Adrenal gland (tissue), 5 donors: ENCODE measurements around the gene ID2.

Source experiments
- POLR2A ChIP-seq, 2 donors: fragments of 450-650 bp; IDR thresholded peaks; one replicate each; pipeline ENCODE4 v1.6.1; 2017; ENCODE audit warnings: antibody characterized with exemption in 2 of 2, mild to moderate bottlenecking in 2 of 2, moderate library complexity in 1 of 2
- TF ChIP-seq, protein P1 (sequence below), 6 experiments: fragments of 450-650 bp in 4 of 6; fragments of 200-600 bp in 2 of 6; sonication (generic) in 1 of 6; IDR thresholded peaks; 1 replicate in 5 of 6; 2 replicates in 1 of 6; pipeline versions ENCODE4 v1.5.1 to v1.8.0; 2016 to 2021; ENCODE audit warnings: antibody characterized with exemption in 6 of 6, mild to moderate bottlenecking in 2 of 6, moderate library complexity in 1 of 6
- donor health status: DM: no; HTN: no; CAD: no.

DNA sequence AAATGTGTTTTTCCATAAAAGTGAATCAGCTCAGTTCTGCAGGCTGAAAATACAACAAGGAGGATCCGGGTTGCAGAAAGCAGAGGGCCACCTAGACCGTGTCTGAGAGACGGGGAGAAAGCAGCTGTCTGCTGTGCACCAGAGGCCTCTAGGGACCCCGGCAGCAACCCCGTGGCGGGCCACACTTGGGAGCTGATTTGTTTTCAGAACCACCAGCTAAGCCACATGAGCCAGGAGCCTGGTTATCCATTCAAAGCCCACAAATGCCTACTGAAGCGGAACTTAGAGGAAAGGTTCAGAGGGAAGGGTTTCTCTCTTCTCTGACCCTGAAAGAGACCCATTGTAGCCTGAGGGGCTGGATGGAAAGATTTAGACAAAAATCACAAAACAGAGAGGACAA lies 28.4 kb upstream of the ID2 start:
- TF ChIP-seq, protein P1, sequence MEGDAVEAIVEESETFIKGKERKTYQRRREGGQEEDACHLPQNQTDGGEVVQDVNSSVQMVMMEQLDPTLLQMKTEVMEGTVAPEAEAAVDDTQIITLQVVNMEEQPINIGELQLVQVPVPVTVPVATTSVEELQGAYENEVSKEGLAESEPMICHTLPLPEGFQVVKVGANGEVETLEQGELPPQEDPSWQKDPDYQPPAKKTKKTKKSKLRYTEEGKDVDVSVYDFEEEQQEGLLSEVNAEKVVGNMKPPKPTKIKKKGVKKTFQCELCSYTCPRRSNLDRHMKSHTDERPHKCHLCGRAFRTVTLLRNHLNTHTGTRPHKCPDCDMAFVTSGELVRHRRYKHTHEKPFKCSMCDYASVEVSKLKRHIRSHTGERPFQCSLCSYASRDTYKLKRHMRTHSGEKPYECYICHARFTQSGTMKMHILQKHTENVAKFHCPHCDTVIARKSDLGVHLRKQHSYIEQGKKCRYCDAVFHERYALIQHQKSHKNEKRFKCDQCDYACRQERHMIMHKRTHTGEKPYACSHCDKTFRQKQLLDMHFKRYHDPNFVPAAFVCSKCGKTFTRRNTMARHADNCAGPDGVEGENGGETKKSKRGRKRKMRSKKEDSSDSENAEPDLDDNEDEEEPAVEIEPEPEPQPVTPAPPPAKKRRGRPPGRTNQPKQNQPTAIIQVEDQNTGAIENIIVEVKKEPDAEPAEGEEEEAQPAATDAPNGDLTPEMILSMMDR (IDR thresholded peaks at IDR 0.05) = no peak
- TF ChIP-seq POLR2A (IDR thresholded peaks at IDR 0.05) = no peak
